Type B pancreatic cell (in vitro differentiated cells): ENCODE data around the gene ZMYM4. TPM values are rescaled to one million over a fixed set of nuclear protein-coding genes. Genes with fewer than 3 reads are reported as not detected.

Experiments used
- DNase-seq: peaks from one replicate; pipeline ENCODE4 v3.0.0; 2021; ENCODE audit warnings: mixed read lengths; ENCODE audit not compliant: unreplicated experiment; ENCODE audit errors: extremely low spot score
- H3K27ac Mint-ChIP-seq: 2 replicates; pipeline ENCODE4 v1.8.0; 2021; ENCODE audit warnings: mild to moderate bottlenecking, mixed read lengths
- H3K27me3 Mint-ChIP-seq: 2 replicates; pipeline ENCODE4 v1.8.0; 2021; ENCODE audit warnings: mixed read lengths
- H3K36me3 Mint-ChIP-seq: 2 replicates; pipeline ENCODE4 v1.8.0; 2021; ENCODE audit warnings: mixed read lengths
- H3K4me1 Mint-ChIP-seq: one replicate; pipeline ENCODE4 v1.8.0; 2021; ENCODE audit warnings: mixed read lengths; ENCODE audit not compliant: unreplicated experiment
- H3K4me3 Mint-ChIP-seq: 2 replicates; pipeline ENCODE4 v1.8.0; 2021; ENCODE audit warnings: mild to moderate bottlenecking, mixed read lengths
- H3K9me3 Mint-ChIP-seq: 2 replicates; pipeline ENCODE4 v1.8.0; 2021; ENCODE audit warnings: mixed read lengths
- CTCF ChIP-seq: fragments of 200-600 bp; sonication (generic); conservative IDR thresholded peaks from 2 replicates; pipeline ENCODE4 v1.5.0; 2021; ENCODE audit warnings: antibody characterized with exemption, mild to moderate bottlenecking
- total RNA-seq: library from RNA; stranded (reverse); gene quantifications from 2 replicates; pipeline ENCODE4 v1.2.1, GENCODE V29; 2021; ENCODE audit warnings: low replicate concordance

The ZMYM4 gene
- total RNA-seq, 1 donor from 2014 or later: 85.4 TPM

GRCh38 chr1:35431173-35431599 is 162.7 kb downstream of the ZMYM4 start:
- H3K36me3 Mint-ChIP-seq: peaks cover 29% of the 10 kb centered on the region
- no peaks in the 10 kb centered on the region for H3K9me3 Mint-ChIP-seq
- no peaks in the 10 kb centered on the region for H3K4me1 Mint-ChIP-seq
- TF ChIP-seq CTCF: no peak
- no peak overlapping the region for H3K27ac Mint-ChIP-seq
- no peak overlapping the region for H3K4me3 Mint-ChIP-seq
- H3K27me3 Mint-ChIP-seq: no peaks in the 10 kb centered on the region
- no peak for DNase-seq

GRCh38 chr1:35432231-35432630 is 163.7 kb downstream of the ZMYM4 start:
- Mint-ChIP-seq H3K4me1 (no peaks in the 10 kb centered on the region), H3K4me3 (no peak overlapping the region), H3K9me3 (no peaks in the 10 kb centered on the region), H3K36me3 (peaks cover 36% of the 10 kb centered on the region), H3K27me3 (no peaks in the 10 kb centered on the region), H3K27ac (no peak overlapping the region)
- TF ChIP-seq CTCF: no peak
- no peak for DNase-seq

DNA sequence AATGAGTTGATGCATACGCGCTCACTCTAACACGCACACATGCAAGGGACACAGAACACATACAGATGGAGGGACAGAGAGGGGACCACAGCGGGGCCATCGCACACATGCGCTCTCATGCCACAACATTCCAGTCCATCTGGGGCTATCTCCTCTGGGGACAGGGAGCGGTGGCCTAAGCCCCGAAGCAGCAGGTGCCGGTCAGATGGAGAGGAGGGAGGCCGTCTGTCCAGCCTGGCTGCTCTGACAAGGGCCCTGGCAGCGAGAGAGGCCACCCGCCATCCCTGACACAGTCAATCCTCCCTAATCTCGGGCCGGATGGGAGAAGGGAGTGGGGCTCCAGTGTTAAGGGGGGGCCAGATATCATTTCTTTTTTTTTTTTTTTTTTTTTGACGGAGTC is 165.2 kb downstream of the ZMYM4 start:
- Mint-ChIP-seq H3K4me3 (no peak overlapping the region), H3K36me3 (peaks cover 37% of the 10 kb centered on the region), H3K27ac (no peak overlapping the region), H3K9me3 (no peaks in the 10 kb centered on the region), H3K4me1 (no peaks in the 10 kb centered on the region), H3K27me3 (no peaks in the 10 kb centered on the region)
- no peak for DNase-seq
- no peak for TF ChIP-seq CTCF

- H3K27me3 Mint-ChIP-seq: no peaks in the 10 kb centered on the region
- no peak for TF ChIP-seq CTCF
- H3K4me3 Mint-ChIP-seq: no peak overlapping the region
- no peaks in the 10 kb centered on the region for H3K4me1 Mint-ChIP-seq
- H3K9me3 Mint-ChIP-seq: no peaks in the 10 kb centered on the region
- H3K36me3 Mint-ChIP-seq: peaks cover 35% of the 10 kb centered on the region
- H3K27ac Mint-ChIP-seq: no peak overlapping the region
- DNase-seq: no peak
These were observed 166.2 kb downstream of the ZMYM4 start for GRCh38 chr1:35434703-35435102.

DNA sequence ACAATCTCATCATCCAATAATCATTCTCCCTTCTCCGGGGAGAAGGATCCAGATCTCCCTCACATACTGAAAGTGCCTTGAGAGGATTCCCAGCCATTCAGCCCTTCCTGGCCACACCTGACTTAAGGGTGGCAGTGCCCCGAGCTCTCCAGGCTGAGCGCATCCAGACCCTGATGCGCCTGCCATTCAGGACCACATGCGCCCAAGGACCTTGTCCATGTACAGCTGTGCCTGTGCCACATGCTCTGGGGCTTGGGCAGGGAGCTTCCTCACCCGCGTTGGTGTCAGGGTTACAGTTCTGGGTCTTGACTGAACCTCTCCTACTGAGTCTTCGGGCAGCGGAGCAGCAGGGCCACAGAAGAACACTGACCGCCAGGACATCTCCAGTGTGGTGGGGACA is 167.6 kb downstream of the ZMYM4 start:
- TF ChIP-seq CTCF: no peak
- H3K36me3 Mint-ChIP-seq: peaks cover 25% of the 10 kb centered on the region
- H3K4me3 Mint-ChIP-seq: no peak overlapping the region
- no peak for DNase-seq
- H3K9me3 Mint-ChIP-seq: no peaks in the 10 kb centered on the region
- H3K27me3 Mint-ChIP-seq: no peaks in the 10 kb centered on the region
- no peaks in the 10 kb centered on the region for H3K4me1 Mint-ChIP-seq
- no peak overlapping the region for H3K27ac Mint-ChIP-seq

DNA sequence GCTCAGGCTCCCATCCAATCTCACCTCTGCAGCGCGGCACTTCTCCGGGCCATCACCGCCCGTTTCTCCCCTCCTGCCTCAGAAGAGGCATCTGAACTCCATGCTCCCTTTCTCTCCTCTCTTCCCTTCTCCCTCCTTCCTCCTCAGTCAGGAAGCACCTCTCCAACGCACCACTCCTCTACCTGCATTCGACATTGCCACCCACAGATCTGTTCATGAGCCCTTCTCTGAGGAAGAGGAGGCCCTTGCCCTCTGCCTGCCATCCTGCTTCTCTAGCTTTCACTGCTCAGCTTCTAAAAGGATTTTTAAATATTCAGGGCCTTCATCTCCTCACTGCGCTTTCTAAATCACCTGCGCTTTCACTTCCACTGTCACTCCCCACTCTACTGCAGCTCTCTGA is 168.7 kb downstream of the ZMYM4 start:
- Mint-ChIP-seq H3K27ac (no peak overlapping the region), H3K4me3 (no peak overlapping the region), H3K4me1 (no peaks in the 10 kb centered on the region), H3K9me3 (no peaks in the 10 kb centered on the region), H3K27me3 (no peaks in the 10 kb centered on the region), H3K36me3 (peaks cover 20% of the 10 kb centered on the region)
- TF ChIP-seq CTCF: no peak
- no peak for DNase-seq
